HepG2 (cell line): ENCODE measurements around the gene AFF2. TPM values are rescaled to one million over a fixed set of nuclear protein-coding genes. Genes with fewer than 3 reads are reported as not detected.

Experiments used
- ATAC-seq: fragments of 200-7000 bp; cut with Tn5 transposase; 3 replicates; pipeline ENCODE4 v1.9.1; 2020; ENCODE audit warnings: mild to moderate bottlenecking, moderate library complexity
- BruUV-seq: library from RNA; stranded (reverse); fragments of 400-500 nt; replicated peaks from 2 replicates; lab custom pipeline; 2021; lab: Mats Ljungman, UMichigan
- CTCF ChIA-PET: fragments of 300-600 bp; formaldehyde crosslinking; extraction: SDS; loops from one replicate; lab custom pipeline; 2021; ENCODE audit warnings: low total read pairs, inconsistent platforms, low intra/inter-chr PET ratio; lab: Yijun Ruan, JAX
- POLR2A ChIA-PET: fragments of 350-600 bp; sonication (Branson Sonifier 250); formaldehyde crosslinking; loops from one replicate; lab custom pipeline; 2020; ENCODE audit warnings: antibody characterized with exemption, inconsistent platforms; lab: Yijun Ruan, JAX
- DNase-seq: peaks from one replicate; pipeline ENCODE4 v3.0.0-alpha.2; 2015; ENCODE audit warnings: low spot score
- FAIRE-seq: peaks from 3 replicates; lab custom pipeline; 2011; peaks lifted over from hg19 to GRCh38; lab: Jason Lieb, UNC
- H2AFZ ChIP-seq: one replicate; pipeline ENCODE4 v1.6.1; 2011; ENCODE audit warnings: low read length, inconsistent platforms
- H3K27ac ChIP-seq: fragments of 300-600 bp; 3 replicates; pipeline ENCODE4 v1.8.0; 2011; ENCODE audit warnings: mixed run types, mild to moderate bottlenecking, mixed read lengths, low read length, inconsistent platforms; ENCODE audit not compliant: insufficient read depth; ENCODE audit errors: extremely low read length
- H3K27me3 ChIP-seq, 2 experiments: fragments of 200-600 bp in 1 of 2; 2 replicates in 1 of 2; 3 replicates in 1 of 2; pipeline versions ENCODE4 v1.6.0 to v1.8.0; 2011; ENCODE audit warnings: low read length in 2 of 2, mild to moderate bottlenecking in 2 of 2, moderate library complexity in 2 of 2, inconsistent platforms in 1 of 2; ENCODE audit not compliant: insufficient read depth in 2 of 2, control insufficient read depth in 1 of 2
- H3K36me3 ChIP-seq, 2 experiments: fragments of 200-600 bp in 1 of 2; replicated peaks in 1 of 2; 2 replicates in 1 of 2; 3 replicates in 1 of 2; pipeline versions ENCODE4 v1.5.1 to v1.8.0; 2011; ENCODE audit warnings: low read length in 2 of 2, inconsistent platforms in 1 of 2; ENCODE audit not compliant: insufficient read depth in 2 of 2, control insufficient read depth in 1 of 2
- H3K4me1 ChIP-seq: 2 replicates; pipeline ENCODE4 v1.5.1; 2012; ENCODE audit warnings: low read length, inconsistent platforms; ENCODE audit not compliant: insufficient read depth
- H3K4me2 ChIP-seq: 2 replicates; pipeline ENCODE4 v1.6.0; 2011; ENCODE audit warnings: low read depth, low read length, inconsistent platforms
- H3K4me3 ChIP-seq, 3 experiments: fragments of 200-600 bp in 1 of 3; sonication (generic), shearing (Covaris generic) in 1 of 3; replicated peaks in 1 of 3; 2 replicates each; pipeline ENCODE4 v1.5.1; 2011 to 2016; ENCODE audit warnings: low read length in 3 of 3, inconsistent platforms in 2 of 3, low read depth in 2 of 3, mild to moderate bottlenecking in 2 of 3, control low read depth in 1 of 3, mixed read lengths in 1 of 3; ENCODE audit not compliant: insufficient read depth in 1 of 3
- H3K79me2 ChIP-seq: one replicate; pipeline ENCODE4 v1.6.1; 2011; ENCODE audit warnings: low read length, inconsistent platforms; ENCODE audit not compliant: insufficient read depth
- H3K9ac ChIP-seq: 2 replicates; pipeline ENCODE4 v1.6.0; 2011; ENCODE audit warnings: mild to moderate bottlenecking, low read depth, low read length, inconsistent platforms; ENCODE audit not compliant: insufficient read depth
- H3K9me3 ChIP-seq: 2 replicates; pipeline ENCODE4 v1.5.1; 2012; ENCODE audit warnings: mild to moderate bottlenecking, low read length
- H4K20me1 ChIP-seq: 2 replicates; pipeline ENCODE4 v1.6.0; 2011; ENCODE audit warnings: inconsistent platforms, mild to moderate bottlenecking, low read length, moderate library complexity; ENCODE audit not compliant: insufficient read depth
- CHD2 ChIP-seq: IDR thresholded peaks from 2 replicates; pipeline ENCODE4 v1.6.1; 2011; ENCODE audit warnings: low read depth, low read length, improper control_type of control experiment
- HOXA3 ChIP-seq: sonication (generic); formaldehyde crosslinking; IDR thresholded peaks from 2 replicates; pipeline ENCODE4 v1.5.0; 2020; ENCODE audit warnings: missing genetic modification reagents
- HOXA7 ChIP-seq: sonication (generic); formaldehyde crosslinking; IDR thresholded peaks from 2 replicates; pipeline ENCODE4 v1.8.1; 2022; ENCODE audit warnings: mild to moderate bottlenecking, missing genetic modification reagents, moderate library complexity
- MXI1 ChIP-seq: IDR thresholded peaks from 3 replicates; pipeline ENCODE4 v1.6.1; 2012; ENCODE audit warnings: low read depth, low read length, inconsistent platforms, borderline replicate concordance
- RFX1 ChIP-seq: fragments of 450-650 bp; IDR thresholded peaks from 2 replicates; pipeline ENCODE4 v1.6.1; 2017
- RFXAP ChIP-seq: sonication (generic); formaldehyde crosslinking; IDR thresholded peaks from 2 replicates; pipeline ENCODE4 v1.4.0; 2020; ENCODE audit warnings: missing genetic modification reagents, borderline replicate concordance
- SOX5 ChIP-seq: IDR thresholded peaks from 2 replicates; pipeline ENCODE4 v1.6.1; 2016; ENCODE audit warnings: borderline replicate concordance
- ZBTB21 ChIP-seq: sonication (generic); formaldehyde crosslinking; IDR thresholded peaks from 2 replicates; pipeline ENCODE4 v1.4.0; 2020; ENCODE audit warnings: missing genetic modification reagents
- ZZZ3 ChIP-seq: sonication (generic); formaldehyde crosslinking; IDR thresholded peaks from 2 replicates; pipeline ENCODE4 v1.4.0; 2020; ENCODE audit warnings: missing genetic modification reagents, mild to moderate bottlenecking, borderline replicate concordance
- WGBS: methylation state at CpG from one replicate; pipeline ENCODE4 v1.1.6; 2017; ENCODE audit warnings: low lambda C conversion rate; 5-methylcytosine and 5-hydroxymethylcytosine counted together
- in situ Hi-C: cut with HindIII; loops from 2 replicates; pipeline ENCODE4 v1.10.0; 2017; ENCODE audit warnings: low pct_unique_long_range_greater_than_20kb; ENCODE audit not compliant: extremely low pct_ligation_motif_present
- intact Hi-C: fragments of 100-400 bp; cut with micrococcal nuclease; formaldehyde crosslinking; loops from one replicate; pipeline ENCODE4 v1.10.0; 2022; ENCODE audit not compliant: unreplicated experiment
- polyA plus RNA-seq, 8 experiments: library from polyadenylated mRNA; depleted of rRNA in 3 of 8; stranded (reverse) in 7 of 8; unstranded in 1 of 8; fragments of >200 nt; fragmentation: Illumina TruSeq in 4 of 8; extraction: Trizol in 4 of 8; gene quantifications; 2 replicates each; pipeline versions ENCODE4 v1.2.1 to v1.2.3, GENCODE V29; 2011 to 2016; ENCODE audit warnings: low read depth in 4 of 8, missing spikeins in 1 of 8, mixed read lengths in 1 of 8; ENCODE audit not compliant: insufficient read depth in 1 of 8
- total RNA-seq, 5 experiments: library from RNA; depleted of rRNA; stranded (reverse); fragments of >200 nt; fragmentation: Illumina TruSeq; extraction: Trizol; gene quantifications; 2 replicates each; pipeline ENCODE4 v1.2.3, GENCODE V29; 2016; ENCODE audit warnings: low read depth in 1 of 5
- TF ChIP-seq, protein P1 (sequence below): sonication (generic); formaldehyde crosslinking; IDR thresholded peaks from 2 replicates; pipeline ENCODE4 v1.4.0; 2020; ENCODE audit warnings: missing genetic modification reagents
- TF ChIP-seq, protein P2 (sequence below): sonication (generic); formaldehyde crosslinking; IDR thresholded peaks from 2 replicates; pipeline ENCODE4 v1.4.0; 2020; ENCODE audit warnings: missing genetic modification reagents

AFF2 gene
- total and polyA plus RNA-seq, 2 of the 13 experiments (the other 11 are each of a cell fraction or from before 2014, with no cell fraction given) = not detected

DNA sequence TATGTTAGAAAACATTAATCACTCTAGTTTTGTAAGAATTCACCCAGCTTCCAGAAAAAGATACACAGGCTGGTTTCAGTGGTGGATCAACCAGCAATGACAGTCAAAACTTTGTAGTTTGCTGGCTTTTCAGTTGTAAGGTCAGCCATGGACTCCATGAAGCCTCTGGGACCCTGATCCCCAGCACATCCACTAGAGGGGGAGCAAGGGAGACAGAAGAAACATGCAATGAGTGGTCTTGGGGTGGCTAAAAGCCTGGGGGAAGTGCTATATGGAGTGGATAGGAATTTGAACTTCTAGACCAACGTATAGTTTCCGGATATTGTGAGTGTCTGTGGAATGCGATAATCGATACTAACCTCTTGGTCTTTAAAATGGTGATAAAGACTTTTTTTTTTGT, 72.7 kb downstream of the AFF2 start:
- ChIA-PET POLR2A (no interaction called here), CTCF (no interaction called here)
- no peaks in the 10 kb centered on the region for H3K4me1 ChIP-seq
- H3K36me3 ChIP-seq = no peaks in the 10 kb centered on the region
- H3K4me2 ChIP-seq = no peak overlapping the region
- H3K27ac ChIP-seq = no peak overlapping the region
- no peaks in the 10 kb centered on the region for H3K27me3 ChIP-seq
- ATAC-seq (no peak), FAIRE-seq (no peak)
- no peaks in the 10 kb centered on the region for H3K79me2 ChIP-seq
- BruUV-seq = no TSS peak
- H3K4me3 ChIP-seq = no peak overlapping the region
- no peaks in the 10 kb centered on the region for H3K9me3 ChIP-seq
- intact Hi-C loops = no loop called here
- no peak overlapping the region for H3K9ac ChIP-seq
- H2AFZ ChIP-seq = no peak overlapping the region
- H4K20me1 ChIP-seq = no peaks in the 10 kb centered on the region
- WGBS = 93% methylated on average over 4 of the region's 4 CpGs
- TF ChIP-seq, protein P1, sequence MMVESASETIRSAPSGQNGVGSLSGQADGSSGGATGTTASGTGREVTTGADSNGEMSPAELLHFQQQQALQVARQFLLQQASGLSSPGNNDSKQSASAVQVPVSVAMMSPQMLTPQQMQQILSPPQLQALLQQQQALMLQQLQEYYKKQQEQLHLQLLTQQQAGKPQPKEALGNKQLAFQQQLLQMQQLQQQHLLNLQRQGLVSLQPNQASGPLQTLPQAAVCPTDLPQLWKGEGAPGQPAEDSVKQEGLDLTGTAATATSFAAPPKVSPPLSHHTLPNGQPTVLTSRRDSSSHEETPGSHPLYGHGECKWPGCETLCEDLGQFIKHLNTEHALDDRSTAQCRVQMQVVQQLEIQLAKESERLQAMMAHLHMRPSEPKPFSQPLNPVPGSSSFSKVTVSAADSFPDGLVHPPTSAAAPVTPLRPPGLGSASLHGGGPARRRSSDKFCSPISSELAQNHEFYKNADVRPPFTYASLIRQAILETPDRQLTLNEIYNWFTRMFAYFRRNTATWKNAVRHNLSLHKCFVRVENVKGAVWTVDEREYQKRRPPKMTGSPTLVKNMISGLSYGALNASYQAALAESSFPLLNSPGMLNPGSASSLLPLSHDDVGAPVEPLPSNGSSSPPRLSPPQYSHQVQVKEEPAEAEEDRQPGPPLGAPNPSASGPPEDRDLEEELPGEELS (CRISPR knock-in tag) = no peak
- no peak for TF ChIP-seq CHD2
- no peak for TF ChIP-seq SOX5 (CRISPR knock-in tag)
- TF ChIP-seq HOXA3 = no peak
- no peak for TF ChIP-seq HOXA7 (CRISPR knock-in tag)
- TF ChIP-seq MXI1 = no peak
- TF ChIP-seq ZZZ3 (CRISPR knock-in tag) = no peak
- no peak for TF ChIP-seq RFX1
- TF ChIP-seq, protein P2, sequence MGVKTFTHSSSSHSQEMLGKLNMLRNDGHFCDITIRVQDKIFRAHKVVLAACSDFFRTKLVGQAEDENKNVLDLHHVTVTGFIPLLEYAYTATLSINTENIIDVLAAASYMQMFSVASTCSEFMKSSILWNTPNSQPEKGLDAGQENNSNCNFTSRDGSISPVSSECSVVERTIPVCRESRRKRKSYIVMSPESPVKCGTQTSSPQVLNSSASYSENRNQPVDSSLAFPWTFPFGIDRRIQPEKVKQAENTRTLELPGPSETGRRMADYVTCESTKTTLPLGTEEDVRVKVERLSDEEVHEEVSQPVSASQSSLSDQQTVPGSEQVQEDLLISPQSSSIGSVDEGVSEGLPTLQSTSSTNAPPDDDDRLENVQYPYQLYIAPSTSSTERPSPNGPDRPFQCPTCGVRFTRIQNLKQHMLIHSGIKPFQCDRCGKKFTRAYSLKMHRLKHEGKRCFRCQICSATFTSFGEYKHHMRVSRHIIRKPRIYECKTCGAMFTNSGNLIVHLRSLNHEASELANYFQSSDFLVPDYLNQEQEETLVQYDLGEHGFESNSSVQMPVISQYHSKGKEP = no peak
- TF ChIP-seq RFXAP (CRISPR knock-in tag) = no peak
- no peak for TF ChIP-seq ZBTB21
- TF ChIP-seq, all 625 proteins: peak for 0
- in situ Hi-C loops = no loop called here
- DNase-seq = no peak
